Measurements from ENCODE around the gene SCAMP2.
"Not testable (repeated sequence)": the region's sequence is repeated elsewhere in the genome, so short reads cannot be mapped to it uniquely, and the experiment has no call there.

SCAMP2 gene

GRCh38 chr15:74889883-74890664 lies 16.9 kb upstream of the SCAMP2 start, which contains the start of gene MPI:
MPI (plus strand) TSS chr15:74890042; CDS start chr15:74890074, 32 bp downstream.
- DNase-seq, result peak; percentile 80

GRCh38 chr15:74889390-74889882 lies 16.3 kb upstream of the SCAMP2 start:
- DNase-seq, result no peak

- no peak for DNase-seq
Observed at GRCh38 chr15:74888716-74889115, 15.6 kb upstream of the SCAMP2 start.

- DNase-seq, result not testable (repeated sequence)
Observed at GRCh38 chr15:74887537-74888193, 14.5 kb upstream of the SCAMP2 start.

GRCh38 chr15:74885461-74885860 lies 12.3 kb upstream of the SCAMP2 start:
- DNase-seq, result no peak

DNA sequence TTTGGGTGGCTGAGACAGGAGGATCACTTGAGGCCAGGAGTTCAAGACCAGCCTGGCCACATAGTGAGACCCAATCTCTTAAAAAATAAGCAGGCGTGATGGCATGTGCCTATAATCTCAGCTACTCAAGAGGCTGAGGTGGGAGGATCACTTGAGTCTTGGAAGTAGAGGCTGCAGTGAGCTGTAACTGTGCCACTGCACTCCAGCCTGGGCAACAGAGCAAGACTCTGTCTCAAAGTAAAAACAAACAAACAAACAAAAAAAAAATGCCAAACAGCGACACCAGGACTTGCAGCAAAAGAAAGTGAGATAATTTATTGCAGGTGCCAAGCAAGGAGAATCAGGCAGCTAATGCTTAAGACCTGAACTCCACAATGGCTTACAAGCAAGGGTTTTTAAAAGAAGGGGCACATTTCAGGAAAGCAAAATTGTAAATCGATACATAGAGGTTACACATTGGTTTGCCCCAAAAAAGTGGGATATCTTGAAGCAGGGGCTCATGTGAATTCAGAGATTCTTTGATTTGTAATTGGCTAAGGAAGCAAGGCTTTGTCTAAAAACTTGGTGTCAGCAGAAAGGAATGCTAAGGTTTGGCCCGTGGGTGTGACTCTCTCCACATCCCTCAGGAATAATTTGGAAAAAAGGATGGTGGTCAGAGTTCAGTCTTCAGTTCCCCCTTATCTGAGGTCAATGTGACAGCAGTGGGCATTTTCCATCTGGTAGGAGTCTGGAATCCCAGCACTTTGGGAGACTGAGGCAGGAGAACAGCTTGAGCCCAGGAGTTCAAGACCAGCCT lies 11.5 kb upstream of the SCAMP2 start:
- no peak for DNase-seq

- DNase-seq, result no peak
Observed at GRCh38 chr15:74882528-74882927, 9.4 kb upstream of the SCAMP2 start.

GRCh38 chr15:74878273-74878672 lies 5.1 kb upstream of the SCAMP2 start:
- DNase-seq, result no peak

DNA sequence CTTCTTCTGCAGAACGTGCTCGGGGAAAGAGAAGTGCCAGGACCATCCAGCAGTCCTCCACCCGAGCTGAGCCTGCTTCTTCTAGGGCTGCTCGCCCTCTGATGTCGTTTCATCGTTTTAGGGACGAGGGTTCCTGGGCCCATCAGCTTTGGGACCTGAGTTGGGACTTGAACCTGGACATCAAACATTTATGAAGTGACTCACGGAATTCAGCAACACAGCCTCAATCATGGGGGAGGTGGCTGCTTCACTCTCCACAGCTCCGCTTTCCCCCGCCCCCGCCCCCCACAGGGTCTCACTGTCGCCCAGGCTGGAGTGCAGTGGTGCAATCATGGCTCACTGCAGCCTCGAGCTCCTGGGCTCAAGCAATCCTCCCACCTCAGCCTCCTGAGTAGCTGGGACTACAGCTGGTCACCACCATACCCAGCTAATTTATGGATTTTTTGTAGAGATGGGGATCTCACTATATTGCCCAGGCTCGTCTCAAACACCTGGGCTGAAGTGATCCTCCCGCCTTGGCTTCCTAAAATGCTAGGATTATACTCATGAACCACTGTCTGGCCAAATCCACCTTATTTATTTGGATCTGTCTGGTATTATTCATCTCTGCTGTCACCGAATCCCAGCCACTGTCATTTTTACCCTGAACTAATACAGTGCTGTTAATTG lies 725 bp upstream of the SCAMP2 start:
- DNase-seq, result no peak

DNA sequence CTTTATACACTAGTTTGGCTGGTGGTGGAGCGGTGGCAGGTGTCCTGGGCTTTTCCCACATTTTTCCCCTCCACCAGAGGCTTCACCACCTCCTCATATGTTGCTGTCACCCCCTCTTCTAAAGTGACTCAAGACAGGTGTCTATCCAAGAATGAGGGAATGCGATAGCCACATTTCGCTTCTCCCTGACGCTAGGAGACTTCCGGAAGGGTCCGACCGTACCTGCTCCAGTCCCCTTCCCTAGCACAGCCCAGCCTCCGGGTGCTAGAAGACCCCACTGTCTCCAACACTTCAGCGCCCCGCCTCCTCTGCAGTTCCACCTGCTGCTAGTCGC lies 496 bp downstream of the SCAMP2 start:
- DNase-seq, result no peak

GRCh38 chr15:74870436-74871215 lies 2.5 kb downstream of the SCAMP2 start:
- no peak for DNase-seq

DNA sequence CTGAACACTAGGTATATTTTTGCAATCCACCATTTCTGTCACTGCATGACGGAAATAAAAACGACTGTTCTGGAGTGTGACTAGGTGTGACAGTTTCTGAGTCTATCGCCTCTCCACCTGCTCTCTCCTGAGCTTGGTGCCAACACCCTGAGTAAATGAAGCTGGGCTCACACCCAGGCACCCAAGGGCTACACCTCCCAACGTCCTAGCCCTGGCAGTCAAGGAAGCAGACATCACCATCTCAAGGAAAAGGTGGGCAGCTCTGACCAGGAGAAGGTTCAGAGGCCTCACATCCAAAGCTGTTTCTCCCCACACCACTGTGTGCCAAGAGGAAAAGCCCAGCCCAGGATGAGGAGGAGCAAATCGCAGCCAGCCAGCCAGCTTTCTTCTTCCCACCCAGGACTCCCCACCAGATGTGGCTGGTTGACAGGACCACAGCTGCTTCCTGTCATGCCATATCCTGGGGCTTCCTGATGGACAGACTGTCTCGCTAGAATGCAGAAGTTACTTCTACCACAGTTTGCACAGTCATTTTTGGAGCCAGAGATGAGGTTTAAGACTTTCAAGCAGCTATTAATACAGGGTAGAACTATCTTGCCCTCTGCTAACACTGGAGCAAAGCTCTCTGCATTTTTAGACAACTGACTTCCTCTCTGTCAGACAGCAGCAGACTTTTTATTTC lies 3.3 kb downstream of the SCAMP2 start:
- DNase-seq, result no peak

- no peak for DNase-seq
Observed at GRCh38 chr15:74869372-74869725, 3.8 kb downstream of the SCAMP2 start.

- no peak for DNase-seq
Observed at GRCh38 chr15:74868059-74868458, 5.1 kb downstream of the SCAMP2 start.

DNA sequence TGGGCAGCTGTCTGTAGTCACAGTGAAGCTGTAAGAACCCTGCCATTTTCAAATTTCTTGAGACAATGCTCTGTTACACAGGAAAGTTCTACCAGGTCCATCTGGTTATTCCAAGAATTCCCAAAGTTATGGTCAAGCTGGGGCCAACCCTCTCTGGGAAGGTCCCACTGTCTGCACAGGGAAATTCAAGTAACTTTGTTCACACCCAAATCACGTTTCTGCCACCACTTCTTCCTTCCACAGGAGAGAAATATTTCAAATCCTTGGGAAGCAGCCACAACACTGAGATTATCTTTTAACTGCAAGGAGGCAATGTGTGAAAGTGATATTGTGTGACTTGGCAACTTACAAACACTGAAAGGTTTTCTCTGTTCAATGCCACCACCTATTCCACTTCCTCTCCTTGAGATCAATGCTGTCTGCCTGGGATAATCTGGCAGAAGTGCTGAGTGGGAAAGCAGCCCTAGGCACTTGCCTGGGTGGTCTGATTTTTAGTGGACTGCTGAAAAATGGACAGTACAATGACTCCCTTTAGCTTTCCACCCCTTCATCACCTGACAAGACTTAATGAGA lies 5.6 kb downstream of the SCAMP2 start:
- DNase-seq, result no peak

DNA sequence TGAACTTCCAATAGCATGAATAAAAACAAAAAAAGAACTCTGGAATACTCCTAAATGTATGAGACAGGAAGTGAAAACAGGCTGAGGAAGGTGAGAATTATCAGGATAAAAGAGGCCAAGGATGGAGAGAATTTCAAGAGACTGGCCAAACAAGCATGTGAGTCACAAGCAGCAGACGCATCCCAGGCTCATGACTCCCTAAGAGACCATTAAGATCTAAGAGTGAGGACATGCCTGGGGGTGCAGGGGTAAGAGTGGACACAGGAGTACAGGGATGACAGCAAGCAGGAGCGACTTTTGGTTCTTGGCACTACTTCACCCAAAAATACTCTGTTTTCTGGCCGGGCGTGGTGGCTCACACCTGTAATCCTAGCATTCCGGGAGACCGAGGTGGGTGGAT lies 7.1 kb downstream of the SCAMP2 start:
- DNase-seq, result no peak

- DNase-seq, result no peak
Observed at GRCh38 chr15:74865316-74865715, 7.8 kb downstream of the SCAMP2 start.

GRCh38 chr15:74864296-74864695 lies 8.9 kb downstream of the SCAMP2 start:
- no peak for DNase-seq

DNA sequence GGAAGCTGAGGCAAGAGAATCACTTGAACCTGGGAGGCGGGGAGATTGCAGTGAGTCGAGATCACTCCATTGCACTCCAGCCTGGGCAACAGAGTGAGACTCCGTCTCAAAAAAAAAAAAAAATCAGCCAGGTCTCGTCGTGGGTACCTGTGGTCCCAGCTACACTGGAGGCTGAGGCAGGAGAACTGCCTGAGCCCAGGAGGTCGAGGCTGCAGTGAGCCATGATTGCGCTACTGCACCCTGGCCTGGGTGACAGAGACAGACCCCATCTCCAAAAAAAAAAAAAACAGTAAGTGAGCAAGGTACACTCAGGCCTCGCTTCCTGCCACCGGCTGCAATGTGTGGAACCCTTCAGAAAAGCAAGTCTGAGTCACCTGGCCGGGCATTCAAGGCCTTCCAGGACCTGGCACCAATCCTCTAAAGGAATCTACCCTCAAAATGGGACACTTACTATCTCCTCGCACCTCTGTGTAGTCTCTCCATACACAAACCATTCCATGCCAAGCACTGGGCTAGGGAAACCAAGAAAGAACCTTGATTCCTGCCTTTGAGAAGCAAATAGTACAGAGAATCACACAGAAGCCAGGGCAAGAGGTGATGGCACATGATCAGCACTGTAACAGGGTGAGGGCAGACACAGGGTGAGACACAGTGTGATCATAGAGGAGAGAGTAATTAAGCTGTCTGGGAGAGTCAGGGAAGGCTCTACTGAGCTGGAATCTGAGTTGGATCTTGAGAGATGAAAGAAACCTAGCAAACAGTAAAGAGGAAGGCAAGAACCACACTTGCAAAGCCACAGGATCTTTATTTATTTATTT lies 9.7 kb downstream of the SCAMP2 start:
- no peak for DNase-seq

DNA sequence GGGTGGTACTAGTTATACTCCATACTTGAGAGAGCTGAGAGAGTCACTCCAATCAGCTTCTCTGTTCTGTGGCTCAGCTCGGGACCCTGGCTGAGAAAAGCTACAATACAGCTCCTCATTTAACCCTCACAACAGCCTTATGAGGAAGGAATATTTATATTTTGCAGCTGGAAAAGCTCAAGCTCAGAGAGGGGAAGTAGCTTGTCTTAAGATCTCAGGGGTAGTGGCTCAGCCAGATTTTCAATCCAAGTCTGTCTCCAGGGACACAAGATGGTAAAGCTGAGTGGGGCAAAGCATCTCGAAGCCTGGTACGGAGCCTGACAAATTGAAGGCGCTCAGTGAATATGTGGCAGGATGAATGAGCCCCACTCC lies 14.8 kb downstream of the SCAMP2 start:
- no peak for DNase-seq
